ENCODE results near the gene SPACA9. TPM values are rescaled to one million over a fixed set of nuclear protein-coding genes. Genes with fewer than 3 reads are reported as not detected.
A peak's percentile ranks its signal among the peaks of the same experiment; 100 is the strongest.

Gene SPACA9
- polyA plus RNA-seq, 4 donors = 0.22 to 1.9 (median 1.6) TPM; not detected in 1

DNA sequence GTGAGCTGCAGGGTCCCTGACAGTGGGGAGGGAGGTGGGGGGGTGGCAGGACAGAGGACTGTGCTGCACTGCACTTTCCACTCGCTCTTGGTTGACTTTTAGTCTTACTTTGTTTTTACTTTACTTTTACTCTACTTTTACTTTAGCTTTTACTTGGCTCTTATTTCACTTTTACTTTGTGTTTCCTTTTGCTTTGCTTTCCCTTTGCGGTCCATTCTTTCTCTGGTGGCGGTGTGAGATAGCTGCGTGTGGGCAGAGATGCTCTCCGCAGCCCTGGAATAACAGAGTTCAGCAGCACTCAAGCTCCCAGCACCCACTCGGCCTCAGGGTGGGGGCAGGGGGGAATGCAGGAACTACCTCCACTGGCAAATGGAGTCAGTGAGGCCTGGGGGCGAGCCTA, 5.3 kb upstream of the SPACA9 start:
- Histone ChIP-seq H3K27me3 (ENCODE audit: control insufficient read depth in 3 of 3, insufficient read depth in 3 of 3, low read length in 3 of 3) (no peaks in the 10 kb centered on the region), H3K9me3 (ENCODE audit: control insufficient read depth in 2 of 2, insufficient read depth in 1 of 2, low read depth in 1 of 2, low read length in 1 of 2) (no peaks in the 10 kb centered on the region), H3K4me3 (ENCODE audit: low read depth in 1 of 3, low read length in 3 of 3) (no peak overlapping the region), H3K4me1 (ENCODE audit: control insufficient read depth in 3 of 3, insufficient read depth in 2 of 3, low read depth in 1 of 3, low read length in 2 of 3) (peaks cover 0 to 5% (median 0%) of the 10 kb centered on the region in 3 donors), H3K27ac (ENCODE audit: low read depth in 1 of 3, low read length in 2 of 3) (no peak overlapping the region), H3K36me3 (ENCODE audit: control insufficient read depth in 3 of 3, insufficient read depth in 2 of 3, low read depth in 1 of 3, low read length in 3 of 3) (no peaks in the 10 kb centered on the region)
- FAIRE-seq (no peak), DNase-seq (no peak)
- WGBS, 3 donors = 53 to 71% (median 56%) methylated on average over 7 of the region's 7 CpGs

DNA sequence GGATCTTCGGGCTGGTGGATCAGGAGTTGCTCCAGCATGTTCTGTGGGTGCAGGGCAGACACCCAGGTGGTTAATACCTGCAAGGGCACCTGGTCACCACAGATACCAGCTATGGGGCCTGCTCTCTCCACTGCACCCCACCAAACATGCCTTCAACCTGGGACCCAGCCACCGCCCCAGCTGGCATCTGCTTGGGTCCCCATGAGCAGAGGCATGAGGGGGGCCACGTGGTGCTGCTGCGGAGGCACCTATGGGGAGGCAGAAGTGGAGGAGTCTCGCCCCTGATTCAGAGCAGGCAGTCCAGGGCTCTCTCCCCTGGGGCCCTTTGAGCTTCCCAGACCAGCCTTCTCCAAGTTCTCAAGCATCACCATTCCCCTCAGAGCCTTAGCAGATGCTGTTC, 3.5 kb upstream of the SPACA9 start:
- FAIRE-seq = no peak
- no peaks in the 10 kb centered on the region for H3K9me3 ChIP-seq (ENCODE audit: control insufficient read depth in 2 of 2, insufficient read depth in 1 of 2, low read depth in 1 of 2, low read length in 1 of 2)
- no peaks in the 10 kb centered on the region for H3K27me3 ChIP-seq (ENCODE audit: control insufficient read depth in 3 of 3, insufficient read depth in 3 of 3, low read length in 3 of 3)
- H3K4me1 ChIP-seq (ENCODE audit: control insufficient read depth in 3 of 3, insufficient read depth in 2 of 3, low read depth in 1 of 3, low read length in 2 of 3) = peaks cover 0 to 5% (median 0%) of the 10 kb centered on the region in 3 donors
- 77 to 84% (median 81%) methylated on average over 4 to 5 of the region's 5 CpGs for WGBS, 3 donors
- no peak for DNase-seq
- H3K27ac ChIP-seq (ENCODE audit: low read depth in 1 of 3, low read length in 2 of 3) = no peak overlapping the region
- H3K4me3 ChIP-seq (ENCODE audit: low read depth in 1 of 3, low read length in 3 of 3) = no peak overlapping the region
- H3K36me3 ChIP-seq (ENCODE audit: control insufficient read depth in 3 of 3, insufficient read depth in 2 of 3, low read depth in 1 of 3, low read length in 3 of 3) = no peaks in the 10 kb centered on the region

DNA sequence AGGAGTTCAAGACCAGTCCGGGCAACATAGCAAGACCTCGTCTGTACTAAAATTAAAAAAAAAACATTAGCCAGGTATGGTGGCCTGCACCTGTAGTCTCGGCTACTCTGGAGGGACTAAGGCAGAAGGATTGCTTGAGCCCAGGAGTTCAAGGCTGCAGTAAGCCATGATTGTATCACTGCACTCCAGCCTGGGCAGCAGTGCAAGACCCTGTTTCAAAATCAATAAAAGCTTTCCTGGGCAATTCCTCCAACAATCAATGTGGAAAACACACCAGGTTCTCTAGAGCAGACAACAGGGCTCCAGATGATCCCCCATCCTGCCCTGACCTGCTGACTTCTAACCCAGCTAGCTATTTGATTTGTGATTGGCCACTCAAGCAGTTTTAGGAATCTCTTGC, 1.8 kb upstream of the SPACA9 start:
- 77 to 90% (median 80%) methylated on average over 3 of the region's 3 CpGs for WGBS, 3 donors
- no peak overlapping the region for H3K27ac ChIP-seq (ENCODE audit: low read depth in 1 of 3, low read length in 2 of 3)
- H3K27me3 ChIP-seq (ENCODE audit: control insufficient read depth in 3 of 3, insufficient read depth in 3 of 3, low read length in 3 of 3) = no peaks in the 10 kb centered on the region
- no peaks in the 10 kb centered on the region for H3K36me3 ChIP-seq (ENCODE audit: control insufficient read depth in 3 of 3, insufficient read depth in 2 of 3, low read depth in 1 of 3, low read length in 3 of 3)
- no peak overlapping the region for H3K4me3 ChIP-seq (ENCODE audit: low read depth in 1 of 3, low read length in 3 of 3)
- peaks cover 0 to 5% (median 0%) of the 10 kb centered on the region in 3 donors for H3K4me1 ChIP-seq (ENCODE audit: control insufficient read depth in 3 of 3, insufficient read depth in 2 of 3, low read depth in 1 of 3, low read length in 2 of 3)
- H3K9me3 ChIP-seq (ENCODE audit: control insufficient read depth in 2 of 2, insufficient read depth in 1 of 2, low read depth in 1 of 2, low read length in 1 of 2) = no peaks in the 10 kb centered on the region
- no peak for DNase-seq
- no peak for FAIRE-seq

DNA sequence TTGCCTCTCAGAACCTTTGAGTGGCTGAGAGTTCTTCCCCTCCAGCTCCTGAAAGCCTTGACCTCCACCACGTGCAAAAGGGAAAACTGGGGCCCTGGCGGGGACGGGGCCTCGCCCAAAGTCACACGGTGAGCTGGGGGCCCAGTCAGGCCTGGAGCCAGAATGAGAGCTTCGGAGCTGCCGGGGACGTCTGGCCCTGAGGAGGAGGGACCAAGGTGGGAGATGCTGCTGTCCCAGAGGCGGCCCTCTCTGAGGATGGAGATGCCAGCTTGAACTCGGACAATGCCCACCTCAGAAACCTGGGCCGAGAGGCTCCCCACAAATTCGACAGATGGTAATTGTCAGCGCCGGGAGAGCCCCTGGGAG, 1.3 kb upstream of the SPACA9 start:
- no peak for DNase-seq
- Histone ChIP-seq H3K4me3 (ENCODE audit: low read depth in 1 of 3, low read length in 3 of 3) (peak overlapping the region in 2 of 3 donors; percentile 91 to 95), H3K4me1 (ENCODE audit: control insufficient read depth in 3 of 3, insufficient read depth in 2 of 3, low read depth in 1 of 3, low read length in 2 of 3) (peaks cover 0 to 5% (median 0%) of the 10 kb centered on the region in 3 donors), H3K9me3 (ENCODE audit: control insufficient read depth in 2 of 2, insufficient read depth in 1 of 2, low read depth in 1 of 2, low read length in 1 of 2) (no peaks in the 10 kb centered on the region), H3K27me3 (ENCODE audit: control insufficient read depth in 3 of 3, insufficient read depth in 3 of 3, low read length in 3 of 3) (no peaks in the 10 kb centered on the region), H3K36me3 (ENCODE audit: control insufficient read depth in 3 of 3, insufficient read depth in 2 of 3, low read depth in 1 of 3, low read length in 3 of 3) (no peaks in the 10 kb centered on the region), H3K27ac (ENCODE audit: low read depth in 1 of 3, low read length in 2 of 3) (no peak overlapping the region)
- no peak for FAIRE-seq
- 38 to 46% (median 44%) methylated on average over 14 of the region's 14 CpGs for WGBS, 3 donors

DNA sequence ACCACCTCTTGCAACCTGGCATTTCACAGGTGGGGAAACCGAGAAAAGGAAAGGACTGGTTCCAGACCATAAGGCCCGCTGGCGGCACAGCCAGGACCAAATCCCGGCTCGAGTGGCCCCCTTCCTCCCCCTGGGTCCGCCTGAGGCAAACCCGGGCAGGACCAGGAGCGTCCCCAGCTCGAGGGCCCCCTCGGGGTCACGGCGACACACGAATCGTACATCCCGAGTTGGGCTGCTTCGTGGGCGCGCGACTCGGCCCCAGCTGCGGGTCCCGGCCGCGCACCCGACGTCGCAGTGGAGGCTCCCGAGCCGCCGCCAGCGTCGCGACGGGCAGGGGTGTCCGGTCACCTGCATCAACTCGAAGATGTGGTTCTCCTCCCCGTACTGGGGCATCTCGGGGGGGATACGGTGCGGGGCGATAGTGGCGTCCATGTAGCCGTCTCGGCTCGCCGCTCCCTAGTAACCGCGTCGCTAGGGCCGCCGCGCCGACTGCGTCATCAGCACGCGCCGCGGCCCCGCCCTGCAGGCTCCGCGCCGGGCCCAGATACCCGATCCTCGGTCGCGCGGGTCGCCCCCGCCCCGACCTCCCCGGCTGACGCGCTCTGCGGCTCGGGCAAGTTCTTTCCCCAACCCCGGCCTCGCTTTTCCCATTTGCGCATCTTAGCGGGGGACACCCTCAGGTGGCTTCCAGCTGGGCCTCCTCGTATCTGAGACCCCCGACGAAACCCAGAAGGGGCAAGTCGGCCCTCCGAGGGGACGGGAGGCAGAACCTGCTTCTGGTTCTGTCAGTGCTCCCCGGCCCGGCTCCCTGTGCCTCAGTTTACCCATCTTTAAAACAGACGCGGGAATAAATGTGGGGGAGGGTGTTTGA, 639 bp upstream of the SPACA9 start, which contains the start of gene AK8:
TSS of gene AK8 (minus strand) at position 461 of the 871 bp plus-strand sequence. CDS start at position 432, 29 bp downstream.
- Histone ChIP-seq H3K27me3 (ENCODE audit: control insufficient read depth in 3 of 3, insufficient read depth in 3 of 3, low read length in 3 of 3) (no peaks in the 10 kb centered on the region), H3K27ac (ENCODE audit: low read depth in 1 of 3, low read length in 2 of 3) (peak within 1 kb of the TSS in 2 of 3 donors; percentile 58 to 75), H3K36me3 (ENCODE audit: control insufficient read depth in 3 of 3, insufficient read depth in 2 of 3, low read depth in 1 of 3, low read length in 3 of 3) (no peaks in the 10 kb centered on the region), H3K9me3 (ENCODE audit: control insufficient read depth in 2 of 2, insufficient read depth in 1 of 2, low read depth in 1 of 2, low read length in 1 of 2) (no peaks in the 10 kb centered on the region), H3K4me1 (ENCODE audit: control insufficient read depth in 3 of 3, insufficient read depth in 2 of 3, low read depth in 1 of 3, low read length in 2 of 3) (peaks cover 0 to 5% (median 0%) of the 10 kb centered on the region in 3 donors), H3K4me3 (ENCODE audit: low read depth in 1 of 3, low read length in 3 of 3) (peak within 1 kb of the TSS; percentile 87 to 95 (median 91))
- DNase-seq (peak; percentile 50 to 92), FAIRE-seq (no peak)
- 1% methylated on average over 70 to 89 of the region's 89 CpGs for WGBS, 3 donors

DNA sequence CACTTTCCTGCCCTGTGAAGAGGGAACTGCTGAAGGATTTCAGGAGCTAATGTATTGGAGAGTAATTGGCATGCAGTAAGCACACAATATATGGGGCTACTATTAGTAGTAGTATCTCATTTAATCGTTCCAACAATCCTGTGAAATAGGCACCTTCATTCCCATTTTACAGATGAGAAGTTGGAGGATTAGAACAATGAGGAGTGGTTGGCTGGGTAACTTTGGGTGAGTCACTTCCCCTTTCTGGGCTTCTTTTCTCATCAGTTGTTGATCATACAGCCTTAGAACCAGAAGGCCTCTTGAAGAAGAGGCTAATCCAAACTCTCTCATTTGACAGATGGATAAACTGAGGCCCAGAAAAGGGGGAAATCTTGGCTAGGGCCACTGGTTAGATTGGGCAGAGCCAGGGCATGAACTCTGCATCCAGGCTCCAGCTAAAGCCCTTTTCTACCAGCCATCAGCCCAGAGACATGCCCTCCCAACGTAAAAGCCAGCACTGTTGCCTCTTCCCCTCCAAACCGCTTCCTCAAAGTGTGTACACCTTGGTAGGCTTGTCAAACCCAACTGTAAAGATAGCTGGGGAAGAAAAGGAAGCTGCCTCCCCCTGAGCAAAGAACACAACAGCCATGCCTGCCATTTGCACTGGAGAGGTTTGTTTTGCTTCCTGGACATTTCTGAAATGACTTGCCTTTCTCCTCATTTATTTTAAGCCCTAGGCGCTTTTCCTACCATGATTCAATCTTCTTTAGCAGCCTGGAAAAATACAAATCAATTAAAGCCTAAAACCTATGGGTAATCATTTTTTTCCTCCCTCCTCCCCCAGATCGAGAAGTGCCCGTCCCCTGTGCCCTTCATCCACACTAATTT, 992 bp downstream of the SPACA9 start:
- Histone ChIP-seq H3K27ac (ENCODE audit: low read depth in 1 of 3, low read length in 2 of 3) (no peak overlapping the region), H3K27me3 (ENCODE audit: control insufficient read depth in 3 of 3, insufficient read depth in 3 of 3, low read length in 3 of 3) (no peaks in the 10 kb centered on the region), H3K9me3 (ENCODE audit: control insufficient read depth in 2 of 2, insufficient read depth in 1 of 2, low read depth in 1 of 2, low read length in 1 of 2) (no peaks in the 10 kb centered on the region), H3K4me1 (ENCODE audit: control insufficient read depth in 3 of 3, insufficient read depth in 2 of 3, low read depth in 1 of 3, low read length in 2 of 3) (peaks cover 0 to 5% (median 0%) of the 10 kb centered on the region in 3 donors), H3K4me3 (ENCODE audit: low read depth in 1 of 3, low read length in 3 of 3) (no peak overlapping the region), H3K36me3 (ENCODE audit: control insufficient read depth in 3 of 3, insufficient read depth in 2 of 3, low read depth in 1 of 3, low read length in 3 of 3) (peaks cover 0 to 4% (median 0%) of the 10 kb centered on the region in 3 donors)
- FAIRE-seq (no peak), DNase-seq (no peak)
- WGBS, 3 donors = 82 to 86% (median 85%) methylated on average over 6 of the region's 6 CpGs

DNA sequence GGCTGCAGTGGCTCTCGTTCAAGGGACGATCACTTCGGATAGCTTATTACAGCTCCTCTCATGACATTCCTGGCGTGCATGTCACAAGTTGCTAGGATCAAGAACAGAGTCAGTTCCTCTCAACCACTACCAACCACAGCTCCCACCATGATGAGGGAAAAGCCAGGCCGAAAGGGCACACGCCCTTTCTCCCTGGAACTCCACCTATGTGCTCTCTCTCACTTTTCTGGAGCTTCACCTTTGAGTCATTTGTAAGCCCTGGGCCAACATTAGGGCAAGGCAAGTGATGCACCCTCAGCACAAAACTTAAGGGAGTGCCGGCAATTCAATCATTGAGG, 1.6 kb downstream of the SPACA9 start:
- WGBS, 3 donors = 84 to 86% (median 84%) methylated on average over 7 of the region's 7 CpGs

DNA sequence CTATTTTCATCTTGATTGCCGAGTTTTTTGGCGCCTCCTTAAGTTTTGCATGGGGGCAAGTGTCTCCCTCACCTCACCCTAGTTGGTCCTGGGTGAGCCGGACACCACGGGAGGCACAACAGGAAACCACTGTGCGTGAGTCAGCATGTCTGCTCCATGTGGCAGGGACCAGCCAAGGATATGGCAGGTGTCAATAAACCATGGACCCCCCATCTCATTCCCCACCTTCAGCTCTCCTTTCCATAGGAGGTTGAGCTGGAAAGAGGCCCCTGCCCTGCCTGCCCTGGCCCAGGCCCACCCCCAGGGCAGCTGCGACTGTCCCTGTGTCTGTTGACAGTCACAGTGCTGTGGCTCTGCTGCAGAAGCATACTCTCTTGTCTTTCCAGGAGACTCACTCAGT, 3.1 kb downstream of the SPACA9 start:
- H3K4me3 ChIP-seq (ENCODE audit: low read depth in 1 of 3, low read length in 3 of 3) = no peak overlapping the region
- no peak overlapping the region for H3K27ac ChIP-seq (ENCODE audit: low read depth in 1 of 3, low read length in 2 of 3)
- H3K27me3 ChIP-seq (ENCODE audit: control insufficient read depth in 3 of 3, insufficient read depth in 3 of 3, low read length in 3 of 3) = no peaks in the 10 kb centered on the region
- WGBS, 3 donors = 74 to 87% (median 81%) methylated on average over 6 of the region's 6 CpGs
- DNase-seq = no peak
- H3K36me3 ChIP-seq (ENCODE audit: control insufficient read depth in 3 of 3, insufficient read depth in 2 of 3, low read depth in 1 of 3, low read length in 3 of 3) = peaks cover 0 to 4% (median 0%) of the 10 kb centered on the region in 3 donors
- no peak for FAIRE-seq
- no peaks in the 10 kb centered on the region for H3K9me3 ChIP-seq (ENCODE audit: control insufficient read depth in 2 of 2, insufficient read depth in 1 of 2, low read depth in 1 of 2, low read length in 1 of 2)
- H3K4me1 ChIP-seq (ENCODE audit: control insufficient read depth in 3 of 3, insufficient read depth in 2 of 3, low read depth in 1 of 3, low read length in 2 of 3) = peaks cover 0 to 5% (median 0%) of the 10 kb centered on the region in 3 donors

More for the DNA sequence above, 1.6 kb downstream of the SPACA9 start:
- Histone ChIP-seq H3K9me3 (ENCODE audit: control insufficient read depth in 2 of 2, insufficient read depth in 1 of 2, low read depth in 1 of 2, low read length in 1 of 2) (no peaks in the 10 kb centered on the region), H3K36me3 (ENCODE audit: control insufficient read depth in 3 of 3, insufficient read depth in 2 of 3, low read depth in 1 of 3, low read length in 3 of 3) (peaks cover 0 to 4% (median 0%) of the 10 kb centered on the region in 3 donors), H3K27ac (ENCODE audit: low read depth in 1 of 3, low read length in 2 of 3) (no peak overlapping the region), H3K4me3 (ENCODE audit: low read depth in 1 of 3, low read length in 3 of 3) (no peak overlapping the region), H3K4me1 (ENCODE audit: control insufficient read depth in 3 of 3, insufficient read depth in 2 of 3, low read depth in 1 of 3, low read length in 2 of 3) (peaks cover 0 to 5% (median 0%) of the 10 kb centered on the region in 3 donors), H3K27me3 (ENCODE audit: control insufficient read depth in 3 of 3, insufficient read depth in 3 of 3, low read length in 3 of 3) (no peaks in the 10 kb centered on the region)
- FAIRE-seq (no peak), DNase-seq (no peak)
